ENCODE measurements around the gene NPY.

Gene NPY

DNA sequence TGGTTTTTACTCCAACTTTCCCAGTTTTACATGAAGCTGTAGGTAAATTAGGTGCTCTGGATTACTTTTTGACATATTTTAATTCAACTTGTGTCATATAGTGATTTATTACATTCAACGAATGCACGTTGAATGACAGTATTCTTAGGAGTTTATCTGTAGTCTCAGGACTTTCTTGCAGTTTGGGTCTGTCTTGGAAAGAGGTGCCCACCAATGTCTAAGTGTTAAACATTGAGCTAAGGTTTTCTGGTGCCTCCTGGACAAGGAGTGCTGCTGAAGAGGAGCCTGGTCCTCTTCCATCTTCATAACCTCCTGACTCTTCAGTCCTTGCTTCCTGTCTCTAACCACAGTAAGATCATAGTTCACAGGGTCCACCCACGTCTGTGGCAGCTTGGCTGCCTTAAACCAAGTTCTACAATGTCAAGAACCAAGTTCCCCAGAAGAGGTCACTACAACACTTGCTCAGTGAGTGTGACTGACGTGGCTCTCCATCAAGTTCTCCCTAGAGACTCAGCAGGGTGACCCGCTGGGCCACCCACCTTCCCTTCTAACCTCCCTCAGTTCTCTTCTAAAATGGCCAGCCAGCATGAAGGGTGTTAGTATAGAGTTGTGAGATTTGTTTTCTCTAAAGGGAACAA is 6.1 kb downstream of the NPY start:
- H3F3A ChIP-seq (ENCODE audit: insufficient read depth) = no peaks in the 10 kb centered on the region
- H3K9me2 ChIP-seq (replicated peaks; ENCODE audit: insufficient read depth, low read length) = no peaks in the 10 kb centered on the region
- no peak overlapping the region for H3K4me2 ChIP-seq (ENCODE audit: low read depth, low read length, poor library complexity, severe bottlenecking)
- no peak for TF ChIP-seq EZH2phosphoT487 (conservative IDR thresholded peaks at IDR 0.05; ENCODE audit: low read length)
- TF ChIP-seq, protein P1, sequence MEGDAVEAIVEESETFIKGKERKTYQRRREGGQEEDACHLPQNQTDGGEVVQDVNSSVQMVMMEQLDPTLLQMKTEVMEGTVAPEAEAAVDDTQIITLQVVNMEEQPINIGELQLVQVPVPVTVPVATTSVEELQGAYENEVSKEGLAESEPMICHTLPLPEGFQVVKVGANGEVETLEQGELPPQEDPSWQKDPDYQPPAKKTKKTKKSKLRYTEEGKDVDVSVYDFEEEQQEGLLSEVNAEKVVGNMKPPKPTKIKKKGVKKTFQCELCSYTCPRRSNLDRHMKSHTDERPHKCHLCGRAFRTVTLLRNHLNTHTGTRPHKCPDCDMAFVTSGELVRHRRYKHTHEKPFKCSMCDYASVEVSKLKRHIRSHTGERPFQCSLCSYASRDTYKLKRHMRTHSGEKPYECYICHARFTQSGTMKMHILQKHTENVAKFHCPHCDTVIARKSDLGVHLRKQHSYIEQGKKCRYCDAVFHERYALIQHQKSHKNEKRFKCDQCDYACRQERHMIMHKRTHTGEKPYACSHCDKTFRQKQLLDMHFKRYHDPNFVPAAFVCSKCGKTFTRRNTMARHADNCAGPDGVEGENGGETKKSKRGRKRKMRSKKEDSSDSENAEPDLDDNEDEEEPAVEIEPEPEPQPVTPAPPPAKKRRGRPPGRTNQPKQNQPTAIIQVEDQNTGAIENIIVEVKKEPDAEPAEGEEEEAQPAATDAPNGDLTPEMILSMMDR (IDR thresholded peaks at IDR 0.05; ENCODE audit: insufficient read depth, low read length, poor library complexity, severe bottlenecking) = peak; percentile 58
- H3K9me3 ChIP-seq (ENCODE audit: insufficient read depth, low read length) = no peaks in the 10 kb centered on the region
- H3K4me3 ChIP-seq (ENCODE audit: insufficient read depth, low read length, poor library complexity, severe bottlenecking) = no peak overlapping the region
- no peaks in the 10 kb centered on the region for H3K79me2 ChIP-seq (ENCODE audit: insufficient read depth, low read length)
- H3K9ac ChIP-seq (ENCODE audit: low read length) = no peak overlapping the region
- H3K27me3 ChIP-seq (ENCODE audit: low read length) = no peaks in the 10 kb centered on the region
- H2AFZ ChIP-seq (ENCODE audit: low read depth, low read length, severe bottlenecking) = no peak overlapping the region
- no peaks in the 10 kb centered on the region for H4K20me1 ChIP-seq (ENCODE audit: low read depth, low read length)
- H3K27ac ChIP-seq (ENCODE audit: low read depth, low read length) = no peak overlapping the region
- no peaks in the 10 kb centered on the region for H3K36me3 ChIP-seq (ENCODE audit: low read length)

DNA sequence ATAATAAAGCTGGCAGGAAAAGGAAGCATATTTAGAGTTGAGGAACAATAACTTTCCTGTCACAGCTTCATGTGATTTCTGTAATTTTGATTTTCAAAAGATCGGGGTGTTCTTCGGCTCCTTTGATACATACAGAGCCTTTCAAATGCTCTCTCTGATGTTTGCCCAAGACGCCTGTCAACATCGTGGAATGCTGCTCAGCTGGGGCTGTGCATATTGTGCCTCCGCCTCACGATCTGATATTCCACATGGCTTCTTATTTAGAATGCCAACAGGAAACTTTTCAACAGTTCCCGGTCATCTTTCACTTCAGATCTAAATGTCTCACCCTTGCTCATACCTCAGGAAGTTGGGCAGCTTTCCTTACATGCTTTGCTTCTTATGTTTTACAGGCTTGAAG is 7.3 kb downstream of the NPY start:
- no peak overlapping the region for H3K4me2 ChIP-seq (ENCODE audit: low read depth, low read length, poor library complexity, severe bottlenecking)
- no peaks in the 10 kb centered on the region for H3K9me2 ChIP-seq (replicated peaks; ENCODE audit: insufficient read depth, low read length)
- no peaks in the 10 kb centered on the region for H3K9me3 ChIP-seq (ENCODE audit: insufficient read depth, low read length)
- H4K20me1 ChIP-seq (ENCODE audit: low read depth, low read length) = no peaks in the 10 kb centered on the region
- no peaks in the 10 kb centered on the region for H3K27me3 ChIP-seq (ENCODE audit: low read length)
- H3F3A ChIP-seq (ENCODE audit: insufficient read depth) = no peaks in the 10 kb centered on the region
- H2AFZ ChIP-seq (ENCODE audit: low read depth, low read length, severe bottlenecking) = no peak overlapping the region
- H3K36me3 ChIP-seq (ENCODE audit: low read length) = no peaks in the 10 kb centered on the region
- H3K9ac ChIP-seq (ENCODE audit: low read length) = no peak overlapping the region
- TF ChIP-seq EZH2phosphoT487 (conservative IDR thresholded peaks at IDR 0.05; ENCODE audit: low read length) = no peak
- TF ChIP-seq, protein P1 (IDR thresholded peaks at IDR 0.05; ENCODE audit: insufficient read depth, low read length, poor library complexity, severe bottlenecking) = no peak
- H3K27ac ChIP-seq (ENCODE audit: low read depth, low read length) = no peak overlapping the region
- no peak overlapping the region for H3K4me3 ChIP-seq (ENCODE audit: insufficient read depth, low read length, poor library complexity, severe bottlenecking)
- H3K79me2 ChIP-seq (ENCODE audit: insufficient read depth, low read length) = no peaks in the 10 kb centered on the region

DNA sequence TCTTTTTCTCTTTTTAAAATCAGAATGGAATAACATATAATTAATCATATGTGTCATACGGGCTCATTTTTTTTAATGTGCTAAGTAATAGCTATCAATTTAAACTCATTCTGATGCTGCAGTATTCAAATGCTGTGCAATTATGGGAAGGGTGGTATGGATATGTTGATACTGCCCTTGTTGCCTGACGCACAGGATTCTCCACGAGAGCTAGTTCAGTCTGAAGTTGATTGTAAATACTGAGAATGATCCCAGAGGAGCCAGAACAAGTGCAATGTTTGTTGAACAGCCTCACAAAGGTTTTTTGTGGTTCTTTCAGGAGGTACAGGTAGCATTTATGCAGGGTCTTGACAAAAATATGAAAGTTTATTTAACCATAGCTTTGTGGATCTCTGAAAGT is 13.4 kb downstream of the NPY start:
- no peaks in the 10 kb centered on the region; the same call in 1 of the 2 replicates for H3K27me3 ChIP-seq (ENCODE audit: low read length)
- H3K9me2 ChIP-seq (replicated peaks; ENCODE audit: insufficient read depth, low read length) = no peaks in the 10 kb centered on the region
- H3K9ac ChIP-seq (ENCODE audit: low read length) = no peak overlapping the region
- H3K79me2 ChIP-seq (ENCODE audit: insufficient read depth, low read length) = no peaks in the 10 kb centered on the region
- H3K9me3 ChIP-seq (ENCODE audit: insufficient read depth, low read length) = no peaks in the 10 kb centered on the region
- TF ChIP-seq EZH2phosphoT487 (conservative IDR thresholded peaks at IDR 0.05; ENCODE audit: low read length) = no peak
- TF ChIP-seq, protein P1 (IDR thresholded peaks at IDR 0.05; ENCODE audit: insufficient read depth, low read length, poor library complexity, severe bottlenecking) = no peak
- no peak overlapping the region for H2AFZ ChIP-seq (ENCODE audit: low read depth, low read length, severe bottlenecking)
- no peak overlapping the region for H3K4me3 ChIP-seq (ENCODE audit: insufficient read depth, low read length, poor library complexity, severe bottlenecking)
- H3K27ac ChIP-seq (ENCODE audit: low read depth, low read length) = no peak overlapping the region
- no peaks in the 10 kb centered on the region for H3F3A ChIP-seq (ENCODE audit: insufficient read depth)
- no peaks in the 10 kb centered on the region for H3K36me3 ChIP-seq (ENCODE audit: low read length)
- no peak overlapping the region for H3K4me2 ChIP-seq (ENCODE audit: low read depth, low read length, poor library complexity, severe bottlenecking)
- H4K20me1 ChIP-seq (ENCODE audit: low read depth, low read length) = no peaks in the 10 kb centered on the region

Data from SU-DHL-6 (cell line).